Medulla oblongata (tissue), 1 donor: ENCODE results near the gene CEACAM1.
"Not testable (repeated sequence)": the region's sequence is repeated elsewhere in the genome, so short reads cannot be mapped to it uniquely, and the experiment has no call there.

Source experiments
- DNase-seq: peaks from one replicate; pipeline ENCODE4 v3.0.0-alpha.2; 2015; ENCODE audit errors: extremely low spot score

CEACAM1 gene

DNA sequence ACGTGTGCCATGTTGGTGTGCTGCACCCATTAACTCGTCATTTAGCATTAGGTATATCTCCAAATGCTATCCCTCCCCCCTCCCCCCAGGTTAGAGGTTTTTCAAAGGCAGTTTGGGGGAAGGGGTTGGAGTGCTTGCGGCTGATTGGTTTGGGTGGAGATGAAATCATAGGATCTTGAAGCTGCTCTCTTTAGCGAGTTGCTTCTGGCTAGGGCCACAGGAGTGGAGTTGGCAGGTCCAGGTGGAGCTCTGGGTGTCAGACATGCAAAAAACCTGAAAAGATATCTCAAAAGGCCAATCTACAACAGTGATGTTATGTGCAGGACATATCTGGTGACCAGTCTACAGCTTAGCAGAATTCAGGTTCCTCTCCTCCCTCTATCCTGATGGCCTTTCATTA lies 52.9 kb downstream of the CEACAM1 start:
- no peak for DNase-seq

- DNase-seq = peak; percentile 49
Observed at GRCh38 chr19:42474743-42475142, 53.5 kb downstream of the CEACAM1 start.

GRCh38 chr19:42473686-42474085 lies 54.6 kb downstream of the CEACAM1 start:
- DNase-seq = no peak

DNA sequence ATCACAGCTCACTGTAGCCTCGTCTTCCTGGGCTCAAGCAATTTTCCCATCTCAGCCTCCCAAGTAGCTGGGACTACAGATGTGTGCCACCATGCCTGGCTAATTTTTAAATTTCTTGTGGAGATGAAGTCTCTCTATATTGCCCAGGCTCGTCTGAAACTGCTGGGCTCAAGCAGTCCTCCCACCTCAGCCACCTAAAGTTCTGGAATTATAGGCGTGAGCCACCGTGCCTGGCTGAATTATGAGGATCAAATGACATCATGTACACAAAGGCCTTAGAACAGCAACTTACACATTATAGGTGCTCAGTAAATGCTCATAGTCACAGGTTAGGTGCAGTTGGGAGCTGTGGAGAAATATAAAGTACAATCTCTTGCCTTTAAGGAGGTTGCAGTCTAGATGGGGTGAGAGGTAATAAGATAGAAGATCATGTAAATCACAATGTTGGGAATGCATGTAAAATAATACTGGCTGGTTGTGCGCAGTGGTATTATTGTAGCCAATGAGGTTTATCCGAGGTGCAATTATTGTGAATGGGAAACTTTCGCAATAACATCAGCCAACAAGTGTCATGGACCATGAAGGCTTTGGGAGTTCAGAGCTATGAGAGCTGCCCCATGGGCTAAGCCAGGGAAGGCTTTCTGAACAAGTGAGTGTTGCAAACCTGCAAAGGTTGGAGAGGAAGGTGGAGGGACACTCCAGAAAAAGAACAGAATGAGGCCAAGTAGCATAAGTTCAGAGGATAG lies 55.7 kb downstream of the CEACAM1 start:
- DNase-seq = no peak

DNA sequence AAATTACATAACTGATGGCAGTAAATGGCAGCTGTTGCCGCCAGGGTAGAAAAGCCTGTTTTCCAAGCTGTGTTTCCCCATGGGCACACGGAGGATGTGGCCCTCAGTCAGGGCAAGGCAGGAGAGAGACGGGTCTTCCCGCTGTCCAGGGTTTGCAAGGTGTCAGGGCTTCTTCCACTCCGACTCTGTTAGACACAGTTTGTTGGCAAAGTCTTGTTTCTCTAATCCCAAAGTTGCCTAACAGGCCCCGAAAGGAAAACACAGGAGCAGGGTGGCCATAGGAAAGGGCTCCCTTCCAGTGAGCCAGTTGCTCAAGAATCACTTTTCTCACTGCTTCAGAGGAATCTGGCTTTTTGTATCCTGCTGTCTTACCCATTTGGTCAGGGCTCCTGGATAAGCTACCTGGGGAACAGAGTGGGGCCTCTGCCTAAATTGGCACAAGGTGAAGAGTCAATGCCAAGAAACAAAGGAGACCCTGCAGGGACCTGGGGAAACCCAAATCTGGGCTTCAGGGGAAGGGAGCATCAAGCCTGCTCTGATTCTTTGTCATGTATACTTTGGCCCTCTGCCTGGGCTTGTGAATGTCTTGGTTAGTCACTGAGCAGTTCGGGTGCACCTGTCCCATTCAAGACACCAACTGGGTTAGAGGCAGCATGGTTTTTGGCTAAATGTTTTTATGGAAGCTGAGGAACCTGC lies 56.6 kb downstream of the CEACAM1 start:
- no peak for DNase-seq

DNA sequence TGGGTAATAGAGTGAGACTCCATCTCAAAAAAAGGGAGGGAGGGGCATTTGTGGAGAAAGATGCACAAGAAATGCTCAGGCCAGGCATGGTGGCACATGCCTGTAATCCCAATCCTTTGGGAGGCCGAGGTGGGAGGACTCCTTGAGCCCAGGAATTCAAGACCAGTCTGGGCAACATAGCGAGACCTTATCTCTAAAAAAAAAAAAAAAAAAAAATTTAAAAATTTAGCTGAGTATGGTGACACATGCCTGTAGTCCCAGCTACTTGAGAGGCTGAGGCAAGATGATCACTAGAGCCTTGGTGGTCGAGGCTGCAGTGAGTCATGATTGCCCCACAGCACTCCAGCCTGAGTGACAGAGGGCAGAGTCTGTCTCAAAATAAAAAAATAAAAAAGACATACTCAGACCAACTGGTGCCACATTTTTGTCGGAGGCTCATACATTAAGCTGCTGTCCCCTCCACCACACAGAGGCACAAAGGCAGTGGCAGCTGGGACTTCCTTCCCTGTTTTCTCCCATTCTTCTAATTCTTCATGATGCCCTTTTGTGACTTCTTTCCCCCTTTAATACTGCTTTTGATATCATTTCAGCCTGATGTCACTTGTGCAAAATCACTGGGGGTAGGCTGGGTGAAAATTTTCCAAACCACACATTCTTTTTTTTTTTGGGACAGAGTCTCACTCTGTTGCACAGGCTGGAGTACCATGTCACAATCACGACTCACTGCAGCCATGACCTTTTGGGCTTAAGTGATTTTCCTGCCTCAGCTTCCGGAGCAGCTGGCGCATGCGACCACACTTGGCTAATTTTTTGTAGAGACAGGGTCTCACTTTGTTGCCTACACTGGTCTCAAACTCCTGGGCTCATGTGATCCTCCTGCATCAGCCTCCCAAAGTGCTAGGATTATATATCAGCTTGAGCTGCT lies 58.7 kb downstream of the CEACAM1 start:
- no peak for DNase-seq

DNA sequence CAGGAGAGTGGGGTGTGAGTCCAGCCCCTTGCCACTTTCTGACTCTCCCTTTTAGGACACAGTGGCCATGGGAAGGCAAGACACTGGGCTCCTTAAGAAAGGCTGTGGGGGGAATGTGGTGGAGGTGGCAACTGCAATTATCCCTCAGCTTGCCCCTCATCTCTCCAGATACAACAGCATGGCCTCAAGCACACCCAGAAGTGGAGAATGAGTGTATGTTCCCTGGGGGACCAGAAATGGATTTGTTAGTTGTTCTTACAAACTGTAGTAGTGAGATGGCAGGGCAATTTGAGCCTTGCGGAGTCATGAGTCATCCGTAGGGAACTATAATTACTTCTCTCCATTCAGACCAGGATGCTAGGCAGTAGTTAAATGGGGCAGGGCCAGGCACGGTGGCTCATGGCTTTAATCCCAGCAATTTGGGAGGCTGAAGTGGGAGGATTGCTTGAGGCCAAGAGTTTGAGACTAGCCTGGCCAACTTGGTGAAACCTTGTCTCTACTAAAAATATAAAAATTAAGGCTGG lies 59.9 kb downstream of the CEACAM1 start:
- DNase-seq = no peak

DNA sequence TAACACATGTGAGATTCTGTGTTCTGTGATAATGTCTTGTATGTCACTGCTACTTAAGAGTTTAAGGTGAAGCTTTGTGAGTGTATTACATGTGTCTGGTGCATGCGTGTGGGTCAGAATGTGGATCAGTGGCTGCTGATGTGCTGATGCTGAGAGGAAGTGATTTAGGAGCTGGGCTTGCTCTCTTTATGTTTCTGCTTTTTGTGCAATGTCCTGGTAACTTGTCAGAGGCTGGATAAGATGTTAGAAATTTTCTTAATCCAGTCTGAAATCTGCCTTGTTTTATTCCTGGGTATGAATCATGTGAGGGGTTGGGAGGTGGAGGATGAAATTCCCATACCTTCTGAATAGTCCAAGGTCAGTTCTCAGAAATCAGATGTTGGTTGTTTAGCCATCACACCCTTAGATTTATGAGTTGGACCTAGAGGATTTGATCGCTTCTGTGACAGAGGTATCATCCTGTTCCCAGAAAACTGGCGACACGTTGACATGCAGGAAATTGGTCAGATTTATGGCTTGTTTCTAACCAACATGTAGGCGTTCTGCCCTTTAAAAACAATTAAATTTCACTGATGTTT lies 61.0 kb downstream of the CEACAM1 start:
- DNase-seq = peak; percentile 68

DNA sequence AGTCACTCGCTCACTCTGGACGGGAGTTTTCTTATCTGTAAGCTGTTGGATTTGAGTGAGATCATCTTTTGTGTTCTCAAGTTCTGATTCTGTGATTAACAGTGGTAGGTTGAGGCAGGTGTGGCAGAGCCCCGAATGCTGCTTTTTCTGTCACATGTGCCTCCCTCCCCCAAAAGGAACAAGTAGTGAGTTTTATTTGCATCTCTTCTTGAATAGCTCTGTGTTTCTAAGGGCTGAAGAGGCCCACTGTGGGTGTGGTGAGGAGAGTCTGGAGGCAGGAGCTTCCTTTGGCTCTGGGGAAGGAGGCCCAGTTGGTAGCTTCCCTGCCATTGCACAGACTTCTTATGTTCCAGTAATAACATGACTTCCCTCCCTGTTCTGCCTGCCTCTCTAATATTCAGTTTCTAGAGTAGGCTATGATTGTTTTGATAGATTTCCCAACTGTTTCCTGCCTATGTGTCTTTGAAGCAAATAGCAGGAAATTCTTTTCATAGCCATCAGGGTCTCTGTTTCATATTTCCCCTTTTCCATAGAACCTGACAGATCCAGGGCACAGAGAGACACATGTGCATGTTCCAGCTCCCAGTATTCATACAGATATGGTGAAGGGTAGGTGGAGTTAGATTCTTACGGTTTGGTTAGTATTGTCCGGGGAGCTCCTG lies 61.6 kb downstream of the CEACAM1 start:
- DNase-seq = no peak

DNA sequence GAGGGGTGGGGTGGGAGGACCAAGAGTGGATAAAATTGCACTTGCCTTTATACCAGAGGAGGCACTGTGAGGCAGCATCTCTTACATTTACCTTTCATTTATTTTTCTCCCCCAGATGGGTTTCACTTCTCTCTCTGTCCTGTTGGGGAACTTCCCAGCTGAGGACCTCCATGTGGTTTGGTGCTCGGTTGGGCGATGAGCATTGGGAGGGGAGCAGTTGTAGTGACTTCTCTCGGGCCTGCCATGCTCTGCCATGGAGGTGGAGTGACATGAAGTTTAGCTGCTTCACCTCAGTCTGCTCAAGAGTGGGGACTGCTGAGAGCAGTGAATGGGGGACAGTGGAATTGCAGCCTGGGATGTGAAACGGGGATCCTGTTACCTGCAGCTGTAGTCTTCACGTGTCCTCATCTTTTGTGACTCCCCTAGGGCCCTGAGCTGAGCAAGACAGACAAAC lies 62.4 kb downstream of the CEACAM1 start:
- peak; percentile 62 for DNase-seq

GRCh38 chr19:42461700-42462324 lies 66.5 kb downstream of the CEACAM1 start:
- DNase-seq = peak; percentile 93

- DNase-seq = not testable (repeated sequence)
Observed at GRCh38 chr19:42461231-42461630, 67.0 kb downstream of the CEACAM1 start.

- no peak for DNase-seq
Observed at GRCh38 chr19:42459926-42460325, 68.4 kb downstream of the CEACAM1 start.
